OCI-LY3 (cell line): ENCODE results near the gene PPP1R1B.

Experiments
- CTCF ChIP-seq: fragments of 200-600, 300-600 bp; sonication (generic); IDR thresholded peaks from 2 replicates; pipeline ENCODE4 v1.5.1; 2014; ENCODE audit warnings: antibody characterized with exemption, low read length, low read depth
- EZH2phosphoT487 ChIP-seq: fragments of 200-600 bp; shearing (Covaris generic); IDR thresholded peaks from 2 replicates; pipeline ENCODE4 v1.6.1; 2018; ENCODE audit warnings: antibody characterized with exemption, mixed run types, low read depth

DNA sequence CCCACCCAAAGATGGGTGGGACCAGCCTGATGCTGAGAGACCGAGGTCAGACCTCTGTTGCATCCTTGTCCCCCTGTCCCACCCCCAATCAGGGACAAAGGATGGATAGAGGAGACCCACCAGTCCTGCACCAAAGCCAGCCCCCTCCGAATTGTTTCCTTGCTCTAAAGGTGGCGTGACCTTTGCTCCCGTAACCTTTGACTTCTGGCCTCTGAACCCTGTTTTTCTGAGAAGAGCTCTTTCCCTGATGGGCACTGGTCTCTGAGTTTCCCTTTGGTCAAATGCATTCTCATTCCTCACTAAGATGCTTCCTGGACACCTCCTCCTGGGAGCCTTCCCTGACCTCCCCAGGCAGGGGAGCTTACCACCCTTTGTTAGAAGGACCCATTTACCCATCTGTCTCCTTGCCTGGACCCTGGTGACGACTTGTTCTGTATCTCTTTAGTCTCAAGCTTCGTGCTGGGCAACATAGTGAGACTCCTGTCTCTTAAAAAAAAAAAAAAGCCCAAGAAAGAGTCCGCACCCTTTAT lies 13.8 kb upstream of the PPP1R1B start:
- TF ChIP-seq CTCF, result no peak
- TF ChIP-seq EZH2phosphoT487, result no peak
